HepG2 (cell line): ENCODE measurements around the gene YPEL4. TPM values are rescaled to one million over a fixed set of nuclear protein-coding genes. Genes with fewer than 3 reads are reported as not detected.
A peak's percentile ranks its signal among the peaks of the same experiment; 100 is the strongest.

ENCODE experiments used
- ATAC-seq: fragments of 200-7000 bp; cut with Tn5 transposase; 3 replicates; pipeline ENCODE4 v1.9.1; 2020; ENCODE audit warnings: mild to moderate bottlenecking, moderate library complexity
- BruUV-seq: library from RNA; stranded (reverse); fragments of 400-500 nt; replicated peaks from 2 replicates; lab custom pipeline; 2021; lab: Mats Ljungman, UMichigan
- CTCF ChIA-PET: fragments of 300-600 bp; formaldehyde crosslinking; extraction: SDS; loops from one replicate; lab custom pipeline; 2021; ENCODE audit warnings: low total read pairs, inconsistent platforms, low intra/inter-chr PET ratio; lab: Yijun Ruan, JAX
- POLR2A ChIA-PET: fragments of 350-600 bp; sonication (Branson Sonifier 250); formaldehyde crosslinking; loops from one replicate; lab custom pipeline; 2020; ENCODE audit warnings: antibody characterized with exemption, inconsistent platforms; lab: Yijun Ruan, JAX
- DNase-seq: peaks from one replicate; pipeline ENCODE4 v3.0.0-alpha.2; 2015; ENCODE audit warnings: low spot score
- FAIRE-seq: peaks from 3 replicates; lab custom pipeline; 2011; peaks lifted over from hg19 to GRCh38; lab: Jason Lieb, UNC
- H2AFZ ChIP-seq: one replicate; pipeline ENCODE4 v1.6.1; 2011; ENCODE audit warnings: low read length, inconsistent platforms
- H3K27ac ChIP-seq: fragments of 300-600 bp; 3 replicates; pipeline ENCODE4 v1.8.0; 2011; ENCODE audit warnings: mixed run types, mild to moderate bottlenecking, mixed read lengths, low read length, inconsistent platforms; ENCODE audit not compliant: insufficient read depth; ENCODE audit errors: extremely low read length
- H3K27me3 ChIP-seq, 2 experiments: fragments of 200-600 bp in 1 of 2; 2 replicates in 1 of 2; 3 replicates in 1 of 2; pipeline versions ENCODE4 v1.6.0 to v1.8.0; 2011; ENCODE audit warnings: low read length in 2 of 2, mild to moderate bottlenecking in 2 of 2, moderate library complexity in 2 of 2, inconsistent platforms in 1 of 2; ENCODE audit not compliant: insufficient read depth in 2 of 2, control insufficient read depth in 1 of 2
- H3K36me3 ChIP-seq, 2 experiments: fragments of 200-600 bp in 1 of 2; replicated peaks in 1 of 2; 2 replicates in 1 of 2; 3 replicates in 1 of 2; pipeline versions ENCODE4 v1.5.1 to v1.8.0; 2011; ENCODE audit warnings: low read length in 2 of 2, inconsistent platforms in 1 of 2; ENCODE audit not compliant: insufficient read depth in 2 of 2, control insufficient read depth in 1 of 2
- H3K4me1 ChIP-seq: 2 replicates; pipeline ENCODE4 v1.5.1; 2012; ENCODE audit warnings: low read length, inconsistent platforms; ENCODE audit not compliant: insufficient read depth
- H3K4me2 ChIP-seq: 2 replicates; pipeline ENCODE4 v1.6.0; 2011; ENCODE audit warnings: low read depth, low read length, inconsistent platforms
- H3K4me3 ChIP-seq, 3 experiments: fragments of 200-600 bp in 1 of 3; sonication (generic), shearing (Covaris generic) in 1 of 3; replicated peaks in 1 of 3; 2 replicates each; pipeline ENCODE4 v1.5.1; 2011 to 2016; ENCODE audit warnings: low read length in 3 of 3, inconsistent platforms in 2 of 3, low read depth in 2 of 3, mild to moderate bottlenecking in 2 of 3, control low read depth in 1 of 3, mixed read lengths in 1 of 3; ENCODE audit not compliant: insufficient read depth in 1 of 3
- H3K79me2 ChIP-seq: one replicate; pipeline ENCODE4 v1.6.1; 2011; ENCODE audit warnings: low read length, inconsistent platforms; ENCODE audit not compliant: insufficient read depth
- H3K9ac ChIP-seq: 2 replicates; pipeline ENCODE4 v1.6.0; 2011; ENCODE audit warnings: mild to moderate bottlenecking, low read depth, low read length, inconsistent platforms; ENCODE audit not compliant: insufficient read depth
- H3K9me3 ChIP-seq: 2 replicates; pipeline ENCODE4 v1.5.1; 2012; ENCODE audit warnings: mild to moderate bottlenecking, low read length
- H4K20me1 ChIP-seq: 2 replicates; pipeline ENCODE4 v1.6.0; 2011; ENCODE audit warnings: inconsistent platforms, mild to moderate bottlenecking, low read length, moderate library complexity; ENCODE audit not compliant: insufficient read depth
- ARNT2 ChIP-seq: sonication (generic); formaldehyde crosslinking; IDR thresholded peaks from 2 replicates; pipeline ENCODE4 v1.8.0; 2022; ENCODE audit warnings: mild to moderate bottlenecking, low read depth, missing genetic modification reagents, moderate library complexity
- ATF7 ChIP-seq, 2 experiments: fragments of 450-650 bp in 1 of 2; sonication (generic) in 1 of 2; formaldehyde crosslinking in 1 of 2; IDR thresholded peaks; 2 replicates each; pipeline versions ENCODE4 v1.4.0 to v1.6.1; 2016 to 2020; ENCODE audit warnings: antibody characterized with exemption in 1 of 2, mild to moderate bottlenecking in 1 of 2, missing genetic modification reagents in 1 of 2
- HDAC6 ChIP-seq: fragments of 200-600 bp; sonication (generic); IDR thresholded peaks from 2 replicates; pipeline ENCODE4 v1.7.0; 2017; ENCODE audit warnings: mild to moderate bottlenecking, antibody characterized with exemption, low read length, low read depth
- JDP2 ChIP-seq: sonication (generic); formaldehyde crosslinking; IDR thresholded peaks from 2 replicates; pipeline ENCODE4 v1.8.1; 2022; ENCODE audit warnings: missing genetic modification reagents, borderline replicate concordance
- KDM5A ChIP-seq: fragments of 200-600 bp; sonication (generic); IDR thresholded peaks from 2 replicates; pipeline ENCODE4 v1.7.0; 2018; ENCODE audit warnings: antibody characterized with exemption, mild to moderate bottlenecking, low read length, borderline replicate concordance
- MAF1 ChIP-seq: sonication (generic); formaldehyde crosslinking; IDR thresholded peaks from 2 replicates; pipeline ENCODE4 v1.5.0; 2020; ENCODE audit warnings: missing genetic modification reagents, borderline replicate concordance
- MED8 ChIP-seq: sonication (generic); formaldehyde crosslinking; IDR thresholded peaks from 2 replicates; pipeline ENCODE4 v1.8.1; 2023; ENCODE audit warnings: mild to moderate bottlenecking, missing genetic modification reagents; ENCODE audit not compliant: insufficient replicate concordance
- MXD1 ChIP-seq: sonication (generic); formaldehyde crosslinking; IDR thresholded peaks from 2 replicates; pipeline ENCODE4 v1.4.0; 2020; ENCODE audit warnings: mild to moderate bottlenecking, missing genetic modification reagents
- PATZ1 ChIP-seq: sonication (generic); formaldehyde crosslinking; IDR thresholded peaks from 2 replicates; pipeline ENCODE4 v1.4.0; 2020; ENCODE audit warnings: missing genetic modification reagents
- PLRG1 ChIP-seq: fragments of 450-650 bp; conservative IDR thresholded peaks from 2 replicates; pipeline ENCODE4 v1.6.1; 2016
- THAP8 ChIP-seq: sonication (generic); formaldehyde crosslinking; IDR thresholded peaks from 2 replicates; pipeline ENCODE4 v1.5.1; 2020; ENCODE audit warnings: missing genetic modification reagents, mild to moderate bottlenecking, borderline replicate concordance
- ZNF282 ChIP-seq: fragments of 450-650 bp; IDR thresholded peaks from 2 replicates; pipeline ENCODE4 v1.6.1; 2018; ENCODE audit not compliant: partially characterized antibody
- ZNF530 ChIP-seq: sonication (generic); formaldehyde crosslinking; IDR thresholded peaks from 2 replicates; pipeline ENCODE4 v1.5.0; 2020; ENCODE audit warnings: low read depth, mild to moderate bottlenecking, missing genetic modification reagents
- ZNF576 ChIP-seq: sonication (generic); formaldehyde crosslinking; IDR thresholded peaks from 2 replicates; pipeline ENCODE4 v1.4.0; 2020; ENCODE audit warnings: mild to moderate bottlenecking, missing genetic modification reagents
- ZNF607 ChIP-seq: sonication (generic); formaldehyde crosslinking; IDR thresholded peaks from 2 replicates; pipeline ENCODE4 v1.5.1; 2020; ENCODE audit warnings: missing genetic modification reagents, mild to moderate bottlenecking, borderline replicate concordance
- ZZZ3 ChIP-seq: sonication (generic); formaldehyde crosslinking; IDR thresholded peaks from 2 replicates; pipeline ENCODE4 v1.4.0; 2020; ENCODE audit warnings: missing genetic modification reagents, mild to moderate bottlenecking, borderline replicate concordance
- WGBS: methylation state at CpG from one replicate; pipeline ENCODE4 v1.1.6; 2017; ENCODE audit warnings: low lambda C conversion rate; 5-methylcytosine and 5-hydroxymethylcytosine counted together
- in situ Hi-C: cut with HindIII; loops from 2 replicates; pipeline ENCODE4 v1.10.0; 2017; ENCODE audit warnings: low pct_unique_long_range_greater_than_20kb; ENCODE audit not compliant: extremely low pct_ligation_motif_present
- intact Hi-C: fragments of 100-400 bp; cut with micrococcal nuclease; formaldehyde crosslinking; loops from one replicate; pipeline ENCODE4 v1.10.0; 2022; ENCODE audit not compliant: unreplicated experiment
- polyA plus RNA-seq, 8 experiments: library from polyadenylated mRNA; depleted of rRNA in 3 of 8; stranded (reverse) in 7 of 8; unstranded in 1 of 8; fragments of >200 nt; fragmentation: Illumina TruSeq in 4 of 8; extraction: Trizol in 4 of 8; gene quantifications; 2 replicates each; pipeline versions ENCODE4 v1.2.1 to v1.2.3, GENCODE V29; 2011 to 2016; ENCODE audit warnings: low read depth in 4 of 8, missing spikeins in 1 of 8, mixed read lengths in 1 of 8; ENCODE audit not compliant: insufficient read depth in 1 of 8
- total RNA-seq, 5 experiments: library from RNA; depleted of rRNA; stranded (reverse); fragments of >200 nt; fragmentation: Illumina TruSeq; extraction: Trizol; gene quantifications; 2 replicates each; pipeline ENCODE4 v1.2.3, GENCODE V29; 2016; ENCODE audit warnings: low read depth in 1 of 5
- TF ChIP-seq, protein P1 (sequence below): sonication (generic); formaldehyde crosslinking; IDR thresholded peaks from 2 replicates; pipeline ENCODE4 v1.4.0; 2020; ENCODE audit warnings: missing genetic modification reagents, low read depth, mild to moderate bottlenecking, borderline replicate concordance
- TF ChIP-seq, protein P2 (sequence below): IDR thresholded peaks from 2 replicates; pipeline ENCODE4 v1.6.1; 2016; ENCODE audit warnings: missing biosample characterization, missing genetic modification reagents, low read depth

The YPEL4 gene
- total and polyA plus RNA-seq, 2 of the 13 experiments (the other 11 are each of a cell fraction or from before 2014, with no cell fraction given) = 0.04 TPM; not detected in 1

DNA sequence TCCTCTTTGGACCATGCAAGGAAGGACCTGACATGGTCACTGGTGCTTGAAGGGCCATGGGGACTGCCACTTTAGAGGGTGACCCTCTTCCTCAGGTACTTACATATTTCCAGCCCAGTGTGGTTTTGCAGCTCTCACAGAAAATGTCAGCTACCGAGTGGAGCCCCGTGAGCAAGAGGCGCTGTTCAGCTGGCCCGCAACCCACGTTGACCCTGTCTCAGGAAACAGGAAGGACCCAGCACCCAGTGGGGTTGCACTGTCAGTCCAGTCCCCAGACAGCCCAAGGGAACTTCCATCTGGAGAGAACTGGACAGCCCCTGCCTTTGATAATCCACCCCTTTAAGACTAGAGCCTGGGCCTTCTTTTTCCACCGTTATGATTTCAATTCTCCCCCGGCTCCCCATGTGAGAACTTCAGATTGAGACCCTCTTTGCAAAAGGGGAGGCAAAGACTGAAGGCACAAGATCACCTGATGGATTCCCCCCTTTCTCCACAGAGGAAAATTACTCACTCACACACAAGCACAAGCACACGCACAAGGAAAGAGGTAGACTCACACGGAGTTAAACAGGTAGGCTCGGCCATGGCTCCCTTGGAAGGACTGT, 3.4 kb downstream of the YPEL4 start:
- no peak for DNase-seq
- intact Hi-C loops = no loop called here
- no peaks in the 10 kb centered on the region for H4K20me1 ChIP-seq
- no peak for ATAC-seq
- H3K4me2 ChIP-seq = peak overlapping the region; percentile 46
- no peak overlapping the region for H3K9ac ChIP-seq
- BruUV-seq = no TSS peak
- no peak overlapping the region for H2AFZ ChIP-seq
- H3K4me1 ChIP-seq = peaks cover 24% of the 10 kb centered on the region
- no peak overlapping the region for H3K4me3 ChIP-seq
- in situ Hi-C loops = loop anchor here (10.0 kb wide), 1 partner anchor 191 kb away; no protein-coding TSS in a partner anchor
- CTCF ChIA-PET = interaction anchor here (1.2 kb wide), 1 partner anchor 99 kb away, joined by 3 read pairs; no protein-coding TSS in a partner anchor
- no peak overlapping the region for H3K27ac ChIP-seq
- no peaks in the 10 kb centered on the region for H3K9me3 ChIP-seq
- 58% methylated on average over 5 of the region's 10 CpGs for WGBS
- no peaks in the 10 kb centered on the region for H3K79me2 ChIP-seq
- no peaks in the 10 kb centered on the region for H3K36me3 ChIP-seq
- POLR2A ChIA-PET = no interaction called here
- no peak for FAIRE-seq
- H3K27me3 ChIP-seq = peaks cover 7 to 46% of the 10 kb centered on the region in 2 experiments
- no peak for TF ChIP-seq MAF1
- TF ChIP-seq ZNF530 (CRISPR knock-in tag) = no peak
- TF ChIP-seq, protein P1, sequence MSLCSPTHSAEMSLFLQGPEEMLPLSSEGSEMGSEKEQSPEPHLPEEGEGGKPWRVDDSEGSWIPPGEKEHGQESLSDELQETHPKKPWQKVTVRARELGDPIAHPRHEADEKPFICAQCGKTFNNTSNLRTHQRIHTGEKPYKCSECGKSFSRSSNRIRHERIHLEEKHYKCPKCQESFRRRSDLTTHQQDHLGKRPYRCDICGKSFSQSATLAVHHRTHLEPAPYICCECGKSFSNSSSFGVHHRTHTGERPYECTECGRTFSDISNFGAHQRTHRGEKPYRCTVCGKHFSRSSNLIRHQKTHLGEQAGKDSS (CRISPR knock-in tag) = no peak
- no peak for TF ChIP-seq KDM5A
- TF ChIP-seq ZNF607 (CRISPR knock-in tag) = no peak
- no peak for TF ChIP-seq PLRG1
- no peak for TF ChIP-seq HDAC6
- TF ChIP-seq ZNF576 = no peak
- TF ChIP-seq THAP8 (CRISPR knock-in tag) = no peak
- TF ChIP-seq PATZ1 = no peak
- TF ChIP-seq ARNT2 (CRISPR knock-in tag) = no peak
- no peak for TF ChIP-seq JDP2 (CRISPR knock-in tag)
- no peak for TF ChIP-seq MED8 (CRISPR knock-in tag)
- TF ChIP-seq ATF7 (IDR thresholded peaks at IDR 0.05) = no peak
- TF ChIP-seq ATF7 (CRISPR knock-in tag; IDR thresholded peaks at IDR 0.05) = no peak
- no peak for TF ChIP-seq ZZZ3
- no peak for TF ChIP-seq ZNF282
- TF ChIP-seq MXD1 (CRISPR knock-in tag) = no peak
- TF ChIP-seq, protein P2, sequence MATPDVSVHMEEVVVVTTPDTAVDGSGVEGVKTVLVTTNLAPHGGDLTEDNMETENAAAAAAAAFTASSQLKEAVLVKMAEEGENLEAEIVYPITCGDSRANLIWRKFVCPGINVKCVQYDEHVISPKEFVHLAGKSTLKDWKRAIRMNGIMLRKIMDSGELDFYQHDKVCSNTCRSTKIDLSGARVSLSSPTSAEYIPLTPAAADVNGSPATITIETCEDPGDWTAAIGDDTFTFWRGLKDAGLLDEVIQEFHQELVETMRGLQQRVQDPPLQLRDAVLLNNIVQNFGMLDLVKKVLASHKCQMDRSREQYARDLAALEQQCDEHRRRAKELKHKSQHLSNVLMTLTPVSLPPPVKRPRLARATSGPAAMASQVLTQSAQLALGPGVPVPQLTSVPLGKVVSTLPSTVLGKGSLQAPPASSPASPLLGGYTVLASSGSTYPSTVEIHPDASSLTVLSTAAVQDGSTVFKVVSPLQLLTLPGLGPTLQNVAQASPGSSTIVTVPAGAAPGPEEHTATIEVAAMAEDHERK = no peak
